SHP77 (cell line): ENCODE measurements around the gene GRIK4.
A peak's percentile ranks its signal among the peaks of the same experiment; 100 is the strongest.
"Not testable (repeated sequence)": the region's sequence is repeated elsewhere in the genome, so short reads cannot be mapped to it uniquely, and the experiment has no call there.

Source experiments
- DNase-seq, 2 experiments: peaks; one replicate each; lab custom pipeline; 2025; lab: John Stamatoyannopoulos, UW

The GRIK4 gene

GRCh38 chr11:120781486-120782120, 270.1 kb downstream of the GRIK4 start:
- no peak for DNase-seq

GRCh38 chr11:120784566-120785251, 273.2 kb downstream of the GRIK4 start:
- no peak for DNase-seq

GRCh38 chr11:120785576-120785975, 274.0 kb downstream of the GRIK4 start:
- no peak for DNase-seq

GRCh38 chr11:120786206-120786735, 274.7 kb downstream of the GRIK4 start:
- no peak for DNase-seq

GRCh38 chr11:120787224-120787623, 275.7 kb downstream of the GRIK4 start:
- not testable (repeated sequence) for DNase-seq

- no peak for DNase-seq
Observed at GRCh38 chr11:120789391-120789790, 277.8 kb downstream of the GRIK4 start.

DNA sequence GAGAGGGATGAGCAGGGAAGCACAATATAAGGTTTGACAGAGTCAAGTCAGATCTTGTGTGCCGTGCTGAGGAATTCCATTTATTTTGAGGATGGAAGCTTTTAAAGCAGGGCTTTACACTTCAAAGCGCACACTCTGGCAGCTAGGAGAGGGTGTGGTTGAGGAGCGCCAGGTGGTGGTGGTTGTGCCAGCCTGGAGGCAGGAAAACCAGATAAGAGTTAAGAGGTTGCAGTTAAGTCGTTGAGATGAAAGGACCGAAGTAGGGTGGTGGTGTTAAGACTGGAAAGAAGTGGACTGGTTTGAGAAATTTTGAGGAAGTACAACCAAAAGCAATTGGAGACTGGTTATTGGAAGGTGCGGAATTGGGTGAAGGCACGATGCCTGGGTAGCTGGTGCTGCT, 280.8 kb downstream of the GRIK4 start:
- DNase-seq: no peak

DNA sequence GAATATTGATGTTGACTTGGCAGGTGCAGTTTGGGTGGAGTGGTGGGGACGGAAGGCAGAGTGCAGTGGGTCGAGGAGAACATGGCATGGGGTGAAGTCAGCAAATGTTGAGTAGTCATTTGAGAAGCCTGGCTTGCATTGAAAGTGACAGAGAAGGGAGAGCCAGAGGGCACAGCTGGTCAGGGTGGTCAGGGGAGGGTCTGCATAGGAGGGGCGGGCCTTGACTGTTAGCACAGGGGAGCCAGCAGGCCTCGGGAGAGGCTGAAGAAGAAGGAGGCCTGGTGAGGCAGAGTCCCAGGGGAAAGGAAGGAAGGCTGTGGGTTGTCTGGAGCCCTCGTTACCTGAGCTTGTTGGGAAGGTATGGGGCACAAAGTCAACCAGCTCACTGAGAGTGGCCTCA, 281.6 kb downstream of the GRIK4 start:
- no peak for DNase-seq

GRCh38 chr11:120793806-120794479, 282.4 kb downstream of the GRIK4 start:
- no peak for DNase-seq

DNA sequence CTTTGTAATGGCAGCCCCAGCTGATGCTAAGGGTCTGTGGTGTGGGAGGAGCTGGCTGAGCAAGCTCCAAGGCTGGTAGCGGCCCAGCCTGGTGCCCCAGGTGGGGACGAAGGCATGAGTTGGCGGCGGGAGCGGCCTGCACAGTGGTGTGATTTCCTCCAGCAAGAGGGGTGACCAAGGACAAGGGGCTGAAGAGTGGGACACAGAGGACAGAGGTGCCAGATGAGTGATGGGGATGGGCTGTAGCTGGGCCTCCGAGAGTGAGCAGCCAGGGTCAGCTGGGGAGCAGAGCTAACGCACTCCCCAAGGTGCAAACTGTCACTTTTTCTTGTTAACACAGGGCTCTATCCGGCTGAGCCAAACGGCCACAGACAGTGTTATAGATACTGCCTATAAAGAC, 283.2 kb downstream of the GRIK4 start:
- DNase-seq: no peak

DNA sequence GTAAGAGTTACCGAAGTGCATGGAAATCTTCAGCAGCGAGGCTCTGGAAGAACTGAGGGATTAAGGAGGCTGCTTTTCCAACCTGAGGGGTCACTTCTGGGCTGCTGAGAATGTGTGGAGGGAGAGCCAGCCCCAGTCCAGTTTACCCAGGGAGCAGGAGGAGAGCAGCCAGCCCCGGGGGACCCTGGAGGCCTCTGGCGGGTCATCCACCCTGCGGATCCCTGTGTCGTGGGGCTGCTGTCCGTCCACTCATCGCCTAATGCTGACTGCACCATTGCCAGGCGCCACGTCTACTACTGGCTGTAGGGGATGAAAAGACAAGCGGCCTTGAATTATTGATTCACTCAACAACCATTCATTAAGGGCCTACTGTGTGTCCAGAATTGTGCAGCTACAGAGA, 283.6 kb downstream of the GRIK4 start:
- no peak for DNase-seq

- DNase-seq: no peak
Observed at GRCh38 chr11:120797143-120797542, 285.6 kb downstream of the GRIK4 start.

DNA sequence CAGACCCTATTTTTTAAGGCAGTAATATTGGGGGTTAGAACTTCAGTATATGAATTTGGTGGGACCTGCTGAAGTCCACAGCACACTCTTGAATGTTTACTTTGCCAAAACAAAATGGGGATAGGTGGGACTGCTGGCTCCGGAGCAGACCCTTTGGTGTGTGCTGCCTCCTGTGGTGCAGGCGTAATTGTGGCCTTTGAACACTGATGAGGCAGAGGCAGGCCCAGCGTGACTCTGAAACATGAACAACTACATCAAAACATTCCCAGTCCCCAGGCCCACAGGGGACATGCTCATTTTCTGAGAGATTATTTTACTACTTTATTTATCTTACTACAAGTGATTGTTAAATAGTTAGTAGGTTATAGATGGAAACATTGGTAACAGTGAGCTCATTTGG, 287.3 kb downstream of the GRIK4 start:
- no peak for DNase-seq

DNA sequence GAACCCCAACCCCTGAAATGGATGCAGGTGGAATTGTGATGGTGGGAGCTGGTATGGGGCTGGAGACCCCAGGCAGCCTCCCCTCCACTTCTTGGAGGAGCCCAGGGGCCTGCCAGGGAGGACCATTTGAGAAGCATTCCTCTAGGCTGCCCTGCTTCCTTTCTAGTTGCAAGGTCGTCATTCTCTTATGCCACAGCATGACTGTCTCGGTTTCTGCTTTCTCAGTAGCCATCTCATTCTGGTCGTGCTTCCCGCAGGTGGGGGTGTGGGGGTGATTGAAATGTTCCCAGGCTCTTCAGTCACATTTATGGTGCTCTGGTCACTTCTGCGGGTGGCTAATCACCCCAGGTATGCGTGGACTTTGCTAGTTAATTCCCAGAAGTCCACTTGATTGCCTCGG, 288.7 kb downstream of the GRIK4 start:
- no peak for DNase-seq

- peak; percentile 22 to 57 for DNase-seq
Observed at GRCh38 chr11:120801801-120802689, 290.5 kb downstream of the GRIK4 start.

- DNase-seq: no peak
Observed at GRCh38 chr11:120805960-120806555, 294.5 kb downstream of the GRIK4 start.

DNA sequence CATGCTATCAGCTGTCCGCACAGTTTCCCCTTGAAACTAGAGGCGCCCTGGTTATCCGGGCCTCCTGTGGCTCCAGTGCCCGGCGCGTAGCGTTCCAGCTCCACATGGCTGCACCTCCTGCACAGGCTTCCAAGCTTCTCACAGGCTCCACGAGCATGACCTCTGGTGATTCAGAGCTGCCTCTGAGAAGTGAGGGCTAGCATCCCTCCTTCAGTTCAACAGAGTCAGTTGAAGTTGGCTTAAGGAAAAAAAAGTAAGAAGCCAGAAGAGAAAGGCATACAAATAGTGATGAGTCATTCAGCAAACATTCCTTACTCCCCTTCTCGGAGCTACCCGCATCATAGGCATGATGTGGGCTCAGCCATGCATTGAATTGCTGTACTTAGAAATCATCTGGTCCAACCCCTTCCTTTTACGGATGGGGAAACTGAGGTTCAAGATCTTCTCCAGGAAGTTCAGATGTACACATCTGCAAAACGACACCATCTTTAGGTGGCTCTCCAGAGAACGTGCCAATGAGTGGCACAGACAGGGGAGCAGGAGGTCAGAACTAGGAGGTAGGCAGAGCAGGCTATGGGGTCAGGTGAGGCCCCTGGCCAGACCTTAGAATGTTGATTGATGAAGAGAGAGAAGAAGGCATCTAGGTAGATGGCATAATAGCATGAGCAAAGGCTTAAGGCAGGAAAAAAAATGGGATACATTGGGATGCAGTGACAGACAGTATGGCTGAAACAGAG, 296.0 kb downstream of the GRIK4 start:
- DNase-seq: no peak

GRCh38 chr11:120808616-120809050, 297.1 kb downstream of the GRIK4 start:
- DNase-seq: no peak

- DNase-seq: no peak
Observed at GRCh38 chr11:120810251-120810650, 298.7 kb downstream of the GRIK4 start.

- DNase-seq: no peak
Observed at GRCh38 chr11:120811199-120811598, 299.7 kb downstream of the GRIK4 start.

- DNase-seq: no peak
Observed at GRCh38 chr11:120811731-120812130, 300.2 kb downstream of the GRIK4 start.
